NB4 (cell line): Measurements from ENCODE around the gene ADAM33.

Source experiments
- DNase-seq: peaks from one replicate; pipeline ENCODE4 v3.0.0; 2010; ENCODE audit warnings: low read depth
- H3K4me3 ChIP-seq: one replicate; pipeline ENCODE4 v1.5.1; 2011; ENCODE audit warnings: mild to moderate bottlenecking, low read depth, low read length, moderate library complexity
- CTCF ChIP-seq: IDR thresholded peaks from one replicate; pipeline ENCODE4 v1.5.1; 2012; ENCODE audit warnings: low read depth, low read length
- MAX ChIP-seq: IDR thresholded peaks from 2 replicates; pipeline ENCODE4 v1.6.1; 2011; ENCODE audit warnings: low read depth, low read length
- MYC ChIP-seq: IDR thresholded peaks from 2 replicates; pipeline ENCODE4 v1.6.1; 2011; ENCODE audit warnings: low read depth, low read length
- POLR2A ChIP-seq: IDR thresholded peaks from 2 replicates; pipeline ENCODE4 v1.6.1; 2011; ENCODE audit warnings: mild to moderate bottlenecking; ENCODE audit not compliant: insufficient read length; ENCODE audit errors: extremely low read depth

ADAM33 gene

DNA sequence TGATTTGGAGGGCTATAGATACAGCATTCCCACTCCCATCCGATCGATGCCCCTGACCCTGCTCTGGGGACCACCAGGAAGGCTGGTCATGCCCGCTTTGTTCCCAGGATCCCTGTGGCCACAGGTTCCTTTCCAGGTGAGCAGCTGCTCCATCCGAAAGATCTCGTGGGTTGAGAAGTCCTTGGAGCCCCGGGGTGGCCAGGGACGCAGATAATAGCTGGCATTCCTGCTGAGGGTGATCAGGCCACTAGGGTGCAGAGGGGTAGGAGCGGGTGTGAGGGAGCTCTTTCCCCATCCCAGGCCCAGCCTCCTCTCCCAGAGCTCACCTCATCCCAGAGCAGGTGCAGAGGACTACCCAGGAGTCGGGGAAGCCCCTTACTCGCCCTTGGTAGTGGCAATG, 7.4 kb downstream of the ADAM33 start:
- no peak overlapping the region for H3K4me3 ChIP-seq
- no peak for TF ChIP-seq CTCF
- TF ChIP-seq POLR2A: no peak
- no peak for TF ChIP-seq MAX
- TF ChIP-seq MYC: no peak
- no peak for DNase-seq

GRCh38 chr20:3673221-3674070, 8.4 kb downstream of the ADAM33 start:
- H3K4me3 ChIP-seq: no peak overlapping the region
- no peak for TF ChIP-seq CTCF
- TF ChIP-seq MYC: no peak
- TF ChIP-seq POLR2A: no peak
- TF ChIP-seq MAX: no peak
- DNase-seq: no peak

DNA sequence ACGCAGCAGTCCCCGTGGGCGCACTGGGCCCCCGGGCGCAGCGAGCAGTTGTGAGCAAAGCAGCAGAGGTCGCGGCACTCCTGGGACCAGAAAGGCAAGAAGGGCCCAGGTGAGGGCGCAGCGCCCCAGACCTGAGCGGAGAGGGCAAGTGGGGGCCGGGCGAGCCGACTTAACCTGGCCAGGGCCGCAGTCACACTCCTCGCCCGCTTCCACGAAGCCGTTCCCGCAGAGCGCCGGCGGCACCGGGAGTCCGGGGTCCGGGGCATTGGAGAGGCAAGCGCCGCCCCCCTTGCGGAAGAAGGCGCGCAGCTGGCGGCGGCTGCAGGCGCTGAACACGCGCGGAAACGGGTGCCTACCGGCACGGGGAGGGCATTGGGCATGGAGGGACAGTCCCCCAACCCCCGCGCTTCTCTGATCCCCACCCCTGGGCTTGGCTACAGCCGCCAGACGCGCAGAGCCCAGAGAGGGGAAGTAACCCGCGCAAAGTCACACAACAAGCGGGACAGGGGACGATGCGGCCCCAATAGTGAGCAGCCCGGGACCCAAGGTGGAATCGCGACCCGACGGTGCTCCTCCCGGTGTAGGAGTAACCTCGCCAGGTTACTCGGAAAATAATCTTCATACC, 9.2 kb downstream of the ADAM33 start:
- no peak for DNase-seq

DNA sequence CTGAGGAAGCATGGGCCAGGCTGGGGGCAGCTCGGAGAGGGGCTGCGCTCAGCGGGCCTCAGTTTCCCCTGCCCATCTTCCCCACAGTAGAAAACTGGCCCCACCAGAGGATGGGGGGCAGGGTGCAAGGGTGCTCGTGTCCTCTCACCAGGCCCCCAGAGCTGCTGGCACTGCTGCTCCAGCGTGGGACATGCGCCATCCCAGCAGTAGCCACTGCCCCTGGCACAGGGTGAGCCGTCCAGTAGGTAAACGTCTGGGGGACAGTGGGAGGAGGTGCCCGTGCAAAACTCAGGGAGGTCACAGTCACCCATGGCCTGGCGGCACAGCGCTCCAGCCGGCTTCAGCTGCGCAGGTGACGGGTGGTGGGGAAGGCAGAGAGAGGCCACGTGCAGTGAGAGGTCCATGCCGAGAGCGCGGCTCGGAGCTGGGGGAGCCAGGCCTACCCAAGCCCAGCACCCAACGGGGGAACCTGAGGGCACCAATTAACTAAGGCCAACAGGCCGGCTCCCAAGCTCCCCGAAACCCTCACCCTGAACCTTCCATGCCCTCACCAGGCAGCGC, 9.7 kb downstream of the ADAM33 start:
- no peak for DNase-seq
- H3K4me3 ChIP-seq: no peak overlapping the region

More for the DNA sequence above, 9.2 kb downstream of the ADAM33 start:
- no peak for TF ChIP-seq MYC
- no peak for TF ChIP-seq POLR2A
- no peak for TF ChIP-seq MAX
- no peak for TF ChIP-seq CTCF
- H3K4me3 ChIP-seq: no peak overlapping the region

More for the DNA sequence above, 9.7 kb downstream of the ADAM33 start:
- TF ChIP-seq MAX: no peak
- no peak for TF ChIP-seq POLR2A
- TF ChIP-seq CTCF: no peak
- no peak for TF ChIP-seq MYC
